ENCODE measurements around the gene CLPTM1.
"Not testable (repeated sequence)": the region's sequence is repeated elsewhere in the genome, so short reads cannot be mapped to it uniquely, and the experiment has no call there.

Gene CLPTM1

GRCh38 chr19:44942067-44942571 lies 13.1 kb upstream of the CLPTM1 start, which contains the start of gene APOC4:
APOC4 (plus strand) TSS chr19:44942237; CDS start chr19:44942278, 41 bp downstream.
- DNase-seq (ENCODE audit: low read depth): no peak

GRCh38 chr19:44943801-44944249 lies 11.4 kb upstream of the CLPTM1 start:
- no peak for DNase-seq (ENCODE audit: low read depth)

- no peak for DNase-seq (ENCODE audit: low read depth)
Measured at GRCh38 chr19:44947041-44947581, 8.1 kb upstream of the CLPTM1 start.

- DNase-seq (ENCODE audit: low read depth): no peak
Measured at GRCh38 chr19:44948237-44948636, 6.9 kb upstream of the CLPTM1 start.

GRCh38 chr19:44948763-44949374 lies 6.3 kb upstream of the CLPTM1 start:
- DNase-seq (ENCODE audit: low read depth): no peak

- DNase-seq (ENCODE audit: low read depth): no peak
Measured at GRCh38 chr19:44949550-44949949, 5.6 kb upstream of the CLPTM1 start.

GRCh38 chr19:44951179-44952159 lies 3.7 kb upstream of the CLPTM1 start:
- peak; percentile 73 for DNase-seq (ENCODE audit: low read depth)

GRCh38 chr19:44954278-44954648 lies 917 bp upstream of the CLPTM1 start:
- DNase-seq (ENCODE audit: low read depth): no peak

GRCh38 chr19:44955505-44956439 lies 592 bp downstream of the CLPTM1 start:
- DNase-seq (ENCODE audit: low read depth): no peak

- DNase-seq (ENCODE audit: low read depth): no peak
Measured at GRCh38 chr19:44957526-44957925, 2.3 kb downstream of the CLPTM1 start.

- no peak for DNase-seq (ENCODE audit: low read depth)
Measured at GRCh38 chr19:44958090-44958489, 2.9 kb downstream of the CLPTM1 start.

GRCh38 chr19:44959691-44960090 lies 4.5 kb downstream of the CLPTM1 start:
- no peak for DNase-seq (ENCODE audit: low read depth)

GRCh38 chr19:44960906-44961728 lies 5.9 kb downstream of the CLPTM1 start:
- DNase-seq (ENCODE audit: low read depth): no peak

- no peak for DNase-seq (ENCODE audit: low read depth)
Measured at GRCh38 chr19:44961821-44962220, 6.6 kb downstream of the CLPTM1 start.

GRCh38 chr19:44968118-44968517 lies 12.9 kb downstream of the CLPTM1 start:
- no peak for DNase-seq (ENCODE audit: low read depth)

GRCh38 chr19:44968670-44969069 lies 13.5 kb downstream of the CLPTM1 start:
- no peak for DNase-seq (ENCODE audit: low read depth)

GRCh38 chr19:44969437-44969836 lies 14.3 kb downstream of the CLPTM1 start:
- DNase-seq (ENCODE audit: low read depth): no peak

- DNase-seq (ENCODE audit: low read depth): not testable (repeated sequence)
Measured at GRCh38 chr19:44971451-44971850, 16.3 kb downstream of the CLPTM1 start.

- no peak for DNase-seq (ENCODE audit: low read depth)
Measured at GRCh38 chr19:44972802-44973201, 17.6 kb downstream of the CLPTM1 start.

GRCh38 chr19:44973982-44974735 lies 19.0 kb downstream of the CLPTM1 start:
- DNase-seq (ENCODE audit: low read depth): no peak

Data from fibroblast of gingiva (primary cell).